Measurements from ENCODE around the gene FGF6.

FGF6 gene

DNA sequence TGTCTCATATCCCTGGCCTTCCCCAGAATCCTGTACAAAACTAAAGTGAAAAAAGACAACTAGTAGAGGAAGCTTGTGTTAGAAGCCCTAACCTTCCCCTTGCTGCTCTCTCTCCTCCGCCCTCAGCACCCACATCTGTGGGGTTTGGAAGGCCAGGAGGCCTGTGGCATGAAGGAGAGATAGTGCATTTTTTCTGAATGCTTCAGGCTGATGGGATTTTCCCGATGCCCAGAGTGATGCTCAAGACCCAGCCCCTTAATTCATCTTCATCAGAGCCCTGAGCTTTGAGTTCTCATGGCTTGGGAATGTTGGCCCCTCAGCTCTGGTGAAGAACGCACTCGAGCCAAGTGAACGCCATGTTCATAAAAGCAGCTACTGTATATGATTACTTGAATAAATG, 5.9 kb downstream of the FGF6 start:
- DNase-seq (ENCODE audit: low read depth) = no peak
- TF ChIP-seq, protein P1, sequence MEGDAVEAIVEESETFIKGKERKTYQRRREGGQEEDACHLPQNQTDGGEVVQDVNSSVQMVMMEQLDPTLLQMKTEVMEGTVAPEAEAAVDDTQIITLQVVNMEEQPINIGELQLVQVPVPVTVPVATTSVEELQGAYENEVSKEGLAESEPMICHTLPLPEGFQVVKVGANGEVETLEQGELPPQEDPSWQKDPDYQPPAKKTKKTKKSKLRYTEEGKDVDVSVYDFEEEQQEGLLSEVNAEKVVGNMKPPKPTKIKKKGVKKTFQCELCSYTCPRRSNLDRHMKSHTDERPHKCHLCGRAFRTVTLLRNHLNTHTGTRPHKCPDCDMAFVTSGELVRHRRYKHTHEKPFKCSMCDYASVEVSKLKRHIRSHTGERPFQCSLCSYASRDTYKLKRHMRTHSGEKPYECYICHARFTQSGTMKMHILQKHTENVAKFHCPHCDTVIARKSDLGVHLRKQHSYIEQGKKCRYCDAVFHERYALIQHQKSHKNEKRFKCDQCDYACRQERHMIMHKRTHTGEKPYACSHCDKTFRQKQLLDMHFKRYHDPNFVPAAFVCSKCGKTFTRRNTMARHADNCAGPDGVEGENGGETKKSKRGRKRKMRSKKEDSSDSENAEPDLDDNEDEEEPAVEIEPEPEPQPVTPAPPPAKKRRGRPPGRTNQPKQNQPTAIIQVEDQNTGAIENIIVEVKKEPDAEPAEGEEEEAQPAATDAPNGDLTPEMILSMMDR (IDR thresholded peaks at IDR 0.05; ENCODE audit: insufficient read depth, low read depth, low read length, missing control alignments) = no peak
- H3K4me3 ChIP-seq (ENCODE audit: low read depth, low read length) = no peak overlapping the region

- TF ChIP-seq, protein P1 (IDR thresholded peaks at IDR 0.05; ENCODE audit: insufficient read depth, low read depth, low read length, missing control alignments) = no peak
- peak; percentile 27 for DNase-seq (ENCODE audit: low read depth)
- no peak overlapping the region for H3K4me3 ChIP-seq (ENCODE audit: low read depth, low read length)
Measured at GRCh38 chr12:4438834-4439596, 6.6 kb downstream of the FGF6 start.

- TF ChIP-seq, protein P1 (IDR thresholded peaks at IDR 0.05; ENCODE audit: insufficient read depth, low read depth, low read length, missing control alignments) = no peak
- DNase-seq (ENCODE audit: low read depth) = no peak
- H3K4me3 ChIP-seq (ENCODE audit: low read depth, low read length) = no peak overlapping the region
Measured at GRCh38 chr12:4435537-4435936, 10.1 kb downstream of the FGF6 start.

DNA sequence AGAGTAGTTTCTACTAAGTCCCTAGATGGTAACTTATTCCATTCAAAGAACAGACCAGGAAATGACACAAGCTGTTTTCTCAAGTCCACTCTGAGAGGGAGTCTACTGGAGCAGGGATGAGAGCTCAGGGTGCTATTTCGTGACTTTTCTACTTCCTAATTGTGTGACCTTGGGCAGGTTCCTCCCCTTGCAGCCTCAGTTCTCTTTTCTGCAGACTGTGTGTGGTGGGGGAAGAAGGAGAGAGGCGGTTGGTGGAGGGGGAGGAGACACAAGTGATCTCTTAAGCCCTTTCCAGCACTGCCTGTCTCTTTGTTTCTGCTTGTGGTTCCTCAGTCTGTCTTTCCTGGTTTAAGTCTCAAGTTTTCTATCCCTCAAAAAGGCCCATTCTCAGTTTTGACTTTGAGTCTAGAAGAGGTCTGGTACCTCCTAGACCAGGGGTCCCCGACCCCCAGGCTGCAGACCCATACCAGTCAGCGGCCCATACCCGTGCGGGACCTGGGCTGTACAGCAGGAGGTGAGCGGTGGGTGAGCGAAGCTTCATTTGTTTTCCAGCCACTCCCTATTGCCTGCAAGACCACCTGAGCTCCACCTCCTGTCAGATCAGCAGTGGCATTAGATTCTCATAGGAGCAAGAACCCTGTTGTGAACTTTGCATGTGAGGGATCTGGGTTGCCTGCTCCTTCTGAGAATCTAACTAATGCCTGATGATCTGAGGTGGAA, 10.7 kb downstream of the FGF6 start:
- H3K4me3 ChIP-seq (ENCODE audit: low read depth, low read length) = no peak overlapping the region
- DNase-seq (ENCODE audit: low read depth) = peak; percentile 10
- TF ChIP-seq, protein P1 (IDR thresholded peaks at IDR 0.05; ENCODE audit: insufficient read depth, low read depth, low read length, missing control alignments) = no peak

DNA sequence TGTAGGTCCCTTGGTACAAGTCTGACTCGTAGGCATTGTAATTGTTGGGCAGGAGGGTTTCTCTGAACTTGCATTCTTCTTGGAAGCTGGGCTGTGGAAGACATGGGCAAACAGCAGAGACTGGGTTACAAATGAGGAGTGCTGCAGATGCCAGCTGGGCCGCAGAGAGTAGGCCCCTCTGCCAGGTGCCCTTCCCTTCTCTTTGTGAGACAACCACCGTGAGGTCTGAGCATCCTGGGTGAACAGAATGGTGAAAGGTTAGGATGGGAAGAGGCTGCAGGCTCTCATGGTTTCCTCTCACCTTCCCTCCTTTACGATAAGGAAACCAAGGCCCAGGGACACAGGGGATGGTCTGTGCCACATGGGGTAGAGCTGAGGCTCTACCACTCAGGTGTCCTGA, 11.3 kb downstream of the FGF6 start:
- no peak for DNase-seq (ENCODE audit: low read depth)
- TF ChIP-seq, protein P1 (IDR thresholded peaks at IDR 0.05; ENCODE audit: insufficient read depth, low read depth, low read length, missing control alignments) = no peak
- H3K4me3 ChIP-seq (ENCODE audit: low read depth, low read length) = no peak overlapping the region

DNA sequence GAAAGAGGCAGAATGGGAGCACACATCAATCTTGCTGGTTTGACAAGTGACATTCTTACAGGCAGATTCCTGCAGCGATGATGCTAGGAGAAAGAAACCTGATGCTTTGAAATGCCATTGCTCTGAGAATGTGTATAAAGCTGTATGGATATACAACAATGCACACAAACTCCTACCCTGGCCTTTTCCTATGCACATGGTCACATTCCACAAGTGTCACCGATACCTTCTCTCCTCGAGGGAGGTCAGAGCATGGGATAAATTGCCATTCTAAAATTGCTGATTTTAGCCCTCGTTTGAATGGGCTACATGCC, 11.9 kb downstream of the FGF6 start:
- TF ChIP-seq, protein P1 (IDR thresholded peaks at IDR 0.05; ENCODE audit: insufficient read depth, low read depth, low read length, missing control alignments) = no peak
- H3K4me3 ChIP-seq (ENCODE audit: low read depth, low read length) = no peak overlapping the region
- DNase-seq (ENCODE audit: low read depth) = no peak

Measured in GM12865 (cell line).